Left lung (tissue), 10 donors: Measurements from ENCODE around the gene POU3F1. TPM values are rescaled to one million over a fixed set of nuclear protein-coding genes. Genes with fewer than 3 reads are reported as not detected.
A peak's percentile ranks its signal among the peaks of the same experiment; 100 is the strongest.
"Not testable (repeated sequence)": the region's sequence is repeated elsewhere in the genome, so short reads cannot be mapped to it uniquely, and the experiment has no call there.

Experiments used
- ATAC-seq: fragments of 200-7000 bp; cut with Tn5 transposase; one replicate; pipeline ENCODE4 v1.9.1; 2020; ENCODE audit warnings: moderate library complexity
- DNase-seq, 4 donors: peaks; one replicate each; pipeline ENCODE4 v3.0.0-alpha.2; 2013 to 2020
- H3K27ac ChIP-seq, 2 donors: fragments of 200-600 bp; sonication (generic) in 1 of 2; one replicate each; pipeline versions ENCODE4 v1.5.0 to v1.8.0; 2020 to 2021
- H3K27me3 ChIP-seq, 2 donors: fragments of 200-600 bp; sonication (generic) in 1 of 2; one replicate each; pipeline versions ENCODE4 v1.5.0 to v1.8.0; 2020 to 2021
- H3K36me3 ChIP-seq, 2 donors: fragments of 200-600 bp; sonication (generic) in 1 of 2; one replicate each; pipeline versions ENCODE4 v1.5.0 to v1.8.0; 2020 to 2021
- H3K4me1 ChIP-seq, 2 donors: fragments of 200-600 bp; one replicate each; pipeline ENCODE4 v1.8.0; 2021
- H3K4me3 ChIP-seq, 2 donors: fragments of 200-600 bp; sonication (generic) in 1 of 2; one replicate each; pipeline versions ENCODE4 v1.5.0 to v1.8.0; 2020 to 2021; ENCODE audit warnings: mild to moderate bottlenecking in 1 of 2
- H3K9me3 ChIP-seq, 2 donors: fragments of 200-600 bp; sonication (generic) in 1 of 2; one replicate each; pipeline versions ENCODE4 v1.5.0 to v1.8.0; 2020 to 2021
- intact Hi-C, 2 donors: fragments of 100-400 bp; cut with DNase I; formaldehyde crosslinking; loops; one replicate each; pipeline versions ENCODE4 v1.11.2 to v1.14.2; 2022
- polyA plus RNA-seq, 6 donors: library from polyadenylated mRNA; unstranded; fragments of 120-200 nt; gene quantifications; one replicate each; pipeline ENCODE4 v1.2.1, GENCODE V29; 2013; ENCODE audit not compliant: insufficient read length in 6 of 6
- total RNA-seq, 2 donors: library from RNA; stranded (reverse); fragmentation: NEBNext Ultra II Directional; extraction: Animal tissue kit (Norgen Biotek cat#: 25700); gene quantifications; one replicate each; pipeline ENCODE4 v1.2.1, GENCODE V29; 2021
- TF ChIP-seq, protein P1 (sequence below), 2 donors: fragments of 200-600 bp; sonication (generic) in 1 of 2; IDR thresholded peaks; one replicate each; pipeline versions ENCODE4 v1.5.0 to v1.8.0; 2021; ENCODE audit warnings: antibody characterized with exemption in 2 of 2
- donor health status: DM: no; HTN: yes; CAD: no.
- donor health status: DM: no; HTN: no; CAD: no.

Gene POU3F1
- total and polyA plus RNA-seq, 8 donors, result 0.08 to 0.28 (median 0.13) TPM; not detected in 4

DNA sequence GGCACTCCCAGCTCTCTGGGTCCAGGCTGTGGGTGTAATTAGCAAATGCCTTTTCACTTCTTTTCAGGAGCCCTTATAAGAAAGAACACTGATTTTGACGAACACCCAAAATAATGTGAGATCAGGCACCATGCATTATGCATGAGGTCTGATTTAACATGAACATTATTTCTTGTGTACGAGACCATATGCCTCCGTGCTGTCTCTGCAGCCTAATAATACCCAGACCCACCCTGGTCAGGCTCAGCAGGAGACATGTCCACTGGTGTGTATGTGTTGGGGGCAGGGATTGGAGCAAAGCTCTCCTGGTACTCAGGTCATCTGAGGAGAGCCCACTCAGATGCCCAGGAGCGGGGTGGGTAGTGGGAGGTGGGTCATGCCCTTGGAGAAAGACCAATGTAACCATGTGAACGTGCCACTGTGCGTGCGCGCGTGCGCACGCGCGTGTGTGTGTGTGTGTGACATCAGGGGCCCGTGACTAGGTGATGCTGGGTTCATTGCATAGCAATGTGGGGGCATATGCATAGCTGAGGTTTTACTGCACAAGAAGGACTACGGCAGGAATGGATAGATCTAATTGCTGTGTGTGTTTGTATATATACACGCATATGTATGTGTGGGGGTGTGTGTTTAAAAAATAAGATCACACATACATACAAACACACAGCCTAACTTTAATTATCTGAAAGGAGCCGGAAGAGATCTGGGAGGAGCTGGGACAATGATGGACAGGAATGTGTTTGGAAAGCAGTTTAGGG lies 7.1 kb downstream of the POU3F1 start:
- H3K36me3 ChIP-seq, result no peaks in the 10 kb centered on the region
- no peak overlapping the region for H3K4me3 ChIP-seq
- peaks cover 35 to 61% of the 10 kb centered on the region in 2 donors for H3K27me3 ChIP-seq
- H3K27ac ChIP-seq, result no peak overlapping the region
- H3K4me1 ChIP-seq, result peaks cover 4 to 5% of the 10 kb centered on the region in 2 donors
- no peaks in the 10 kb centered on the region for H3K9me3 ChIP-seq
- ATAC-seq (no peak), DNase-seq (peak in 1 of 4 donors; percentile 38)
- intact Hi-C loops, result no loop called here
- TF ChIP-seq, protein P1, sequence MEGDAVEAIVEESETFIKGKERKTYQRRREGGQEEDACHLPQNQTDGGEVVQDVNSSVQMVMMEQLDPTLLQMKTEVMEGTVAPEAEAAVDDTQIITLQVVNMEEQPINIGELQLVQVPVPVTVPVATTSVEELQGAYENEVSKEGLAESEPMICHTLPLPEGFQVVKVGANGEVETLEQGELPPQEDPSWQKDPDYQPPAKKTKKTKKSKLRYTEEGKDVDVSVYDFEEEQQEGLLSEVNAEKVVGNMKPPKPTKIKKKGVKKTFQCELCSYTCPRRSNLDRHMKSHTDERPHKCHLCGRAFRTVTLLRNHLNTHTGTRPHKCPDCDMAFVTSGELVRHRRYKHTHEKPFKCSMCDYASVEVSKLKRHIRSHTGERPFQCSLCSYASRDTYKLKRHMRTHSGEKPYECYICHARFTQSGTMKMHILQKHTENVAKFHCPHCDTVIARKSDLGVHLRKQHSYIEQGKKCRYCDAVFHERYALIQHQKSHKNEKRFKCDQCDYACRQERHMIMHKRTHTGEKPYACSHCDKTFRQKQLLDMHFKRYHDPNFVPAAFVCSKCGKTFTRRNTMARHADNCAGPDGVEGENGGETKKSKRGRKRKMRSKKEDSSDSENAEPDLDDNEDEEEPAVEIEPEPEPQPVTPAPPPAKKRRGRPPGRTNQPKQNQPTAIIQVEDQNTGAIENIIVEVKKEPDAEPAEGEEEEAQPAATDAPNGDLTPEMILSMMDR (IDR thresholded peaks at IDR 0.05), result no peak

DNA sequence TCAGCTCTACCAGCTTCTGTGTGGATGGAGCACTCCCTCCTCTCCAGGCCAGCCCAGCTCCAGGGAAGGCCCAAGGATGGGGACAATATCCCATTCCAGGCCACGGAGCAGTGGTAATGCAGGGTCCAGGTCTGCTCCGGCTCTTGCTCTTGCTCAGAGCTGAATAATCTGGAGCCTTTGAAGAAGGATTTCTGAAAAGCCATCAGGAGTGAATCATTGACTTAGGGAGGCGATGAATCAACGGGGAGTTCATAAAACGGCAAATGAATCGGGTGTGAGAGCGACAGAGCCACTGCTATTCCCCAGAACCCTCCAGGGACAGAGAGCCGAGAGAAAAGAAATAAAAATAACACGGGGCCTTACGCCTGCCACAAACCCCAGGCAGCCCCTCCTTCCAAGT lies 7.7 kb downstream of the POU3F1 start:
- intact Hi-C loops, result no loop called here
- ATAC-seq (no peak), DNase-seq (peak in 1 of 4 donors; percentile 33)
- peaks cover 28 to 55% of the 10 kb centered on the region in 2 donors for H3K27me3 ChIP-seq
- H3K9me3 ChIP-seq, result no peaks in the 10 kb centered on the region
- H3K27ac ChIP-seq, result no peak overlapping the region
- no peaks in the 10 kb centered on the region for H3K4me1 ChIP-seq
- no peak overlapping the region for H3K4me3 ChIP-seq
- TF ChIP-seq, protein P1 (IDR thresholded peaks at IDR 0.05), result no peak
- no peaks in the 10 kb centered on the region for H3K36me3 ChIP-seq

DNA sequence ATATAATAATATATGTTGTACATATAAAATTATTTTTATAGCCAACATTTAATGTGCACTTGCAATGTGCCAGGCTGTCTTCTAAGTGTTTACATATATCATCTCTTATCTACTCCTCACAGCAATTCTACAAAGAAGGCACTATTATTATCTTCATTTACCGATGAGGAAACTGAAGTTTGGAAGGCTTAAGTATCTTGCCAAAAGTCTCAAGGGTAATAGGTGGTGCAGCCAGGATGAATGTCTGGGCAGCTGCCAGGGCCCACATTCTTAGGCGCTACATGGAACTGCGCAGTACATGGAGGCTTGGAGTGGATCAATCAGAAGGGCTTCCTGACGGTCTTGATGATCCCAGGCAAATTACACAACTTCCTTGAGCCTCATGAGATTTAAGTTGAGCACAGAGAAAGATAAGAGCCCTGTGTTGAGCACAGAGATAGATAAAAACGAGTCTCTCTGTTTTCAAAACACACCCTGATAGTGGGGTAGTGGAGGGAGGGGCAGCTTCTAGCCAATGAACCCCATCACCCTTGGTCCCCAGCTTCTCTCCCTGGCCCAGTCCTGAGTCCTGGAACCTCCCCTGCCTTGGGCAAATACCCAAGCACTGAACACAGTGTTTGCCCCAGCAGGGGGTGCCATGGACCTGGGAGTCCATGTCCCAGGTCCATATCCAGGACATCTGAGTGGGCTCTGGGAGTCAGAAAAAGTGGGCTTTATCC lies 9.2 kb downstream of the POU3F1 start:
- Histone ChIP-seq H3K27me3 (peaks cover 14 to 40% of the 10 kb centered on the region in 2 donors), H3K9me3 (no peaks in the 10 kb centered on the region), H3K36me3 (no peaks in the 10 kb centered on the region), H3K27ac (no peak overlapping the region), H3K4me3 (no peak overlapping the region), H3K4me1 (no peaks in the 10 kb centered on the region)
- no peak for DNase-seq
- peak; percentile 33 for ATAC-seq
- intact Hi-C loops, result no loop called here
- TF ChIP-seq, protein P1 (IDR thresholded peaks at IDR 0.05), result peak in 1 of 2 donors; percentile 15

DNA sequence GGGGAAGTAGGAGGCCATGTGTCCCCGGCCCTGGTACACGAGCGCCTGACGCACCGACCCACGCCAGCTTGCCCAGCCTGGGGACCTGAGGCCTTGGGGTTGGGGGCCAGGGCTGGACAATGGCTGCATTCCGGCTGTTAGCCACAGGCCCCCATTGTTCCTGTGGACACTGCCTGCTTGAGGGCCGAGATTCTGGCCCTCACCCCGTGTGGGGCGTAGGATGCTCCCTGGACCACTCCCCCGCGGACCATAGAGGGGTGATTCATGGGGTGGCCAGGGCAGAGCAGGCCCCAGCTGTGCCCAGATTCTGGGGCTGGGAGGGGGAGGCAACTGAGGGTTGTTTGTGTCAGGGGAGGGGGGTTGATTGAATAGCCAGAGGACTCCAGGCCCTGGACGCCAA lies 11.7 kb downstream of the POU3F1 start:
- Histone ChIP-seq H3K4me3 (no peak overlapping the region), H3K9me3 (no peaks in the 10 kb centered on the region), H3K27me3 (peaks cover 0 to 39% of the 10 kb centered on the region in 2 donors), H3K4me1 (peaks cover 7 to 13% of the 10 kb centered on the region in 2 donors), H3K36me3 (no peaks in the 10 kb centered on the region), H3K27ac (no peak overlapping the region)
- DNase-seq (no peak), ATAC-seq (no peak)
- intact Hi-C loops, result no loop called here
- TF ChIP-seq, protein P1 (IDR thresholded peaks at IDR 0.05), result no peak

DNA sequence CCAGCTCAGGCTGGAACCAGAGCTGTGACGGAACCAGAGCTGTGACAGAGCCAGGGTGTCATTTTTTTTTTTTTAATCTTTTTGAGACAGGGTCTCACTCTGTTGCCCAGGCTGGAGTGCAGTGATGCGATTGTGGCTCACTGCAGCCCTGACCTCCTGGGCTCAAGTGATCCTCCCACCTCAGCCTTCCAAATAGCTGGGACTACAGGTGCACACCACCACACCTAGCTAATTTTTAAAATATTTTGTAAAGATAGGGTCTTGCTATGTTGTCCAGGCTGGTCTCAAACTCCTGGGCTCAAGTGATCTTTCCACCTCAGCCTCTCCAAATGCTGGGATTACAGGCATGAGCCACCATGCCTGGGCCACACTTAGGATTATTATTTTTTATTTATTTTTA lies 13.6 kb downstream of the POU3F1 start:
- H3K27me3 ChIP-seq, result peaks cover 0 to 24% of the 10 kb centered on the region in 2 donors
- ATAC-seq, H3K36me3 ChIP-seq, H3K4me3 ChIP-seq, intact Hi-C loops, H3K27ac ChIP-seq, H3K9me3 ChIP-seq, DNase-seq: not testable (repeated sequence)
- peaks cover 15 to 23% of the 10 kb centered on the region in 2 donors for H3K4me1 ChIP-seq
